Spleen (tissue), 11 donors: ENCODE data around the gene KCNJ5. TPM values are rescaled to one million over a fixed set of nuclear protein-coding genes. Genes with fewer than 3 reads are reported as not detected.

ENCODE experiments used
- DNase-seq: peaks from one replicate; pipeline ENCODE4 v3.0.0-alpha.2; 2020
- H3K27ac ChIP-seq, 8 donors: fragments of 200-600 bp; sonication (generic) in 7 of 8; 1 replicate in 4 of 8; 2 replicates in 4 of 8; pipeline versions ENCODE4 v1.5.0 to v1.8.0; 2016 to 2021; ENCODE audit warnings: inconsistent platforms in 4 of 8, mild to moderate bottlenecking in 4 of 8, moderate library complexity in 1 of 8
- H3K27me3 ChIP-seq, 7 donors: fragments of 200-600 bp; sonication (generic) in 6 of 7; replicated peaks in 1 of 7; 1 replicate in 4 of 7; 2 replicates in 3 of 7; pipeline versions ENCODE4 v1.5.0 to v1.8.0; 2016 to 2021; ENCODE audit warnings: inconsistent platforms in 3 of 7, mild to moderate bottlenecking in 1 of 7
- H3K36me3 ChIP-seq, 6 donors: fragments of 200-600 bp; sonication (generic) in 5 of 6; 1 replicate in 4 of 6; 2 replicates in 2 of 6; pipeline versions ENCODE4 v1.5.0 to v1.8.0; 2016 to 2021; ENCODE audit warnings: inconsistent platforms in 2 of 6
- H3K4me1 ChIP-seq, 6 donors: fragments of 200-600 bp; sonication (generic) in 5 of 6; 1 replicate in 3 of 6; 2 replicates in 3 of 6; pipeline versions ENCODE4 v1.5.0 to v1.8.0; 2016 to 2021; ENCODE audit warnings: inconsistent platforms in 3 of 6
- H3K4me3 ChIP-seq, 8 donors: fragments of 200-600 bp; sonication (generic) in 7 of 8; 1 replicate in 4 of 8; 2 replicates in 4 of 8; pipeline versions ENCODE4 v1.5.0 to v1.8.0; 2016 to 2021; ENCODE audit warnings: inconsistent platforms in 4 of 8, mild to moderate bottlenecking in 4 of 8, moderate library complexity in 2 of 8
- H3K9me3 ChIP-seq, 8 donors: fragments of 200-600 bp; sonication (generic) in 7 of 8; 1 replicate in 4 of 8; 2 replicates in 4 of 8; pipeline versions ENCODE4 v1.5.0 to v1.8.0; 2016 to 2021; ENCODE audit warnings: inconsistent platforms in 4 of 8
- POLR2A ChIP-seq, 3 donors: fragments of 450-650 bp; IDR thresholded peaks; one replicate each; pipeline ENCODE4 v1.5.1; 2017; ENCODE audit warnings: antibody characterized with exemption in 3 of 3, mild to moderate bottlenecking in 1 of 3
- POLR2AphosphoS5 ChIP-seq, 3 donors: sonication (generic); formaldehyde crosslinking; IDR thresholded peaks; one replicate each; pipeline ENCODE4 v1.5.1; 2017; ENCODE audit warnings: antibody characterized with exemption in 3 of 3
- WGBS, 5 donors: extraction: QIAGEN DNeasy Blood & Tissue Kit in 3 of 5; methylation state at CpG; one replicate each; pipeline versions ENCODE4 v1.1.5 to v1.1.7; 2013 to 2018; 5-methylcytosine and 5-hydroxymethylcytosine counted together
- intact Hi-C: fragments of 100-400 bp; cut with DNase I; formaldehyde crosslinking; loops from one replicate; pipeline ENCODE4 v1.15.0; 2023; ENCODE audit warnings: low total_unique reads
- polyA plus RNA-seq, 3 donors: library from polyadenylated mRNA; stranded (reverse); fragments of 200-250 nt; gene quantifications; one replicate each; pipeline ENCODE4 v1.2.1, GENCODE V29; 2013
- total RNA-seq, 7 donors: library from RNA; depleted of rRNA in 3 of 7; stranded (reverse); fragments of >200 nt in 3 of 7; fragmentation: NEBNext Ultra II Directional in 4 of 7; extraction: Animal tissue kit (Norgen Biotek cat#: 25700) in 4 of 7; gene quantifications; one replicate each; pipeline versions ENCODE4 v1.1.0 to v1.2.1, GENCODE V29; 2016 to 2021
- TF ChIP-seq, protein P1 (sequence below), 11 experiments: fragments of 200-600 bp in 7 of 11; fragments of 450-650 bp in 4 of 11; sonication (generic) in 4 of 11; IDR thresholded peaks in 8 of 11; conservative IDR thresholded peaks in 3 of 11; 1 replicate in 7 of 11; 2 replicates in 4 of 11; pipeline versions ENCODE4 v1.4.0 to v1.8.0; 2016 to 2021; ENCODE audit warnings: antibody characterized with exemption in 11 of 11, inconsistent platforms in 4 of 11, mild to moderate bottlenecking in 1 of 11
- donor health status: healthy with polysubstance abuse.
- donor health status: DM: no; HTN: no; CAD: no; lungs with moderate emphysema.
- donor health status: DM: no; HTN: no; CAD: no.
- donor health status: Bipolar disorder and iron deficiency.
- donor health status: healthy.
- donor health status: DM: no; HTN: no; CAD: no.
- donor health status: DM: yes; HTN: yes; CAD: no.

Gene KCNJ5
- total and polyA plus RNA-seq, 10 donors: 0.42 to 45.4 (median 12.0) TPM

DNA sequence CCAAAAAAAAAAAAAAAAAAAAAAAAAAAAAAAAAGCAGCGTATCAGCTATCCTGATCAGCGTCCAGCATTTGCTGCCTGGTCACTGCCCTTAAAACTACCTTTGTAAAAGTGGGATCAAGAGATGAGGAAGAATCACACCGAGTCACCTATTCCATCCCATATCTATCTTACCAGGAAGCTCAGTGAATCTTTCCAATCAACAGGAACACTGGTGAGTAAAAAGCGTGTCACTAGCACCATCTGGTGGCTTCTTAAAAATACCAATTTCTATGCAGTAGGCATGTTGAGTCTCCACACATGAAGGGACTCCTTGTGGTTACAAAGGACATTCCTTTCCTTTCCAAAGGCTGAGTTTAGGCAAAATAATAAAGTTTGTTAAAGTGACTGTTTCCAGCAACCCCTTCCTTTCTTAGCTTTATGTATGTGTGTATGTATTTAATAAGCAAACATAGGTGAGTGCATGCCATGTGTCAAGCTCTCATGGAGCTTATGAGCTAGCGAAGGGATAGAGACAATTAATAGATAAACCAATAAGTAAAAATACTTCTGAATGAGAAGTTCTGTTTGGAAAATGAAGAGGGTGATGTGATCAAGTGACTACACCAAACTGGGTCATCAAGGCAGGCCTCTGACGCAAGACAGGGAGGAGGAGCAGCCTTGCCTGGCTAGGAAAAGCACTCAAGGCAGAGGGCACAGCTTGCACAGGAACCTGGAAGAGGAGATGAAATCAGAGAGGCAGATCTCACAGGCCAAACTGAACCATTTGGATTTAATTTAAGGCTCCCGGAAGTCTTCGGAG, 65.4 kb downstream of the KCNJ5 start:
- DNase-seq: no peak
- H3K27me3 ChIP-seq: peaks cover 0 to 8% (median 0%) of the 10 kb centered on the region in 7 donors
- TF ChIP-seq, protein P1, sequence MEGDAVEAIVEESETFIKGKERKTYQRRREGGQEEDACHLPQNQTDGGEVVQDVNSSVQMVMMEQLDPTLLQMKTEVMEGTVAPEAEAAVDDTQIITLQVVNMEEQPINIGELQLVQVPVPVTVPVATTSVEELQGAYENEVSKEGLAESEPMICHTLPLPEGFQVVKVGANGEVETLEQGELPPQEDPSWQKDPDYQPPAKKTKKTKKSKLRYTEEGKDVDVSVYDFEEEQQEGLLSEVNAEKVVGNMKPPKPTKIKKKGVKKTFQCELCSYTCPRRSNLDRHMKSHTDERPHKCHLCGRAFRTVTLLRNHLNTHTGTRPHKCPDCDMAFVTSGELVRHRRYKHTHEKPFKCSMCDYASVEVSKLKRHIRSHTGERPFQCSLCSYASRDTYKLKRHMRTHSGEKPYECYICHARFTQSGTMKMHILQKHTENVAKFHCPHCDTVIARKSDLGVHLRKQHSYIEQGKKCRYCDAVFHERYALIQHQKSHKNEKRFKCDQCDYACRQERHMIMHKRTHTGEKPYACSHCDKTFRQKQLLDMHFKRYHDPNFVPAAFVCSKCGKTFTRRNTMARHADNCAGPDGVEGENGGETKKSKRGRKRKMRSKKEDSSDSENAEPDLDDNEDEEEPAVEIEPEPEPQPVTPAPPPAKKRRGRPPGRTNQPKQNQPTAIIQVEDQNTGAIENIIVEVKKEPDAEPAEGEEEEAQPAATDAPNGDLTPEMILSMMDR (IDR thresholded peaks at IDR 0.05 in 8 of 11, conservative IDR thresholded peaks at IDR 0.05 in 3 of 11): peak; percentile 49 to 84 (median 70)
- no peak for TF ChIP-seq POLR2AphosphoS5 (IDR thresholded peaks at IDR 0.05)
- TF ChIP-seq POLR2A (IDR thresholded peaks at IDR 0.05): no peak

GRCh38 chr11:128957202-128957482, 66.0 kb downstream of the KCNJ5 start:
- H3K36me3 ChIP-seq: no peaks in the 10 kb centered on the region
- no peak overlapping the region for H3K27ac ChIP-seq
- DNase-seq: no peak
- H3K9me3 ChIP-seq: no peaks in the 10 kb centered on the region
- peaks cover 0 to 8% (median 0%) of the 10 kb centered on the region in 7 donors for H3K27me3 ChIP-seq
- H3K4me3 ChIP-seq: no peak overlapping the region
- intact Hi-C loops: loop anchor here (2.0 to 10.0 kb wide), 2 partner anchors 72 to 782 kb away; no protein-coding TSS in a partner anchor
- H3K4me1 ChIP-seq: peaks cover 0 to 8% (median 2%) of the 10 kb centered on the region in 6 donors
- 84 to 92% (median 85%) methylated on average over 8 of the region's 8 CpGs for WGBS, 5 donors
- TF ChIP-seq, protein P1 (IDR thresholded peaks at IDR 0.05 in 8 of 11, conservative IDR thresholded peaks at IDR 0.05 in 3 of 11): no peak
- TF ChIP-seq POLR2AphosphoS5 (IDR thresholded peaks at IDR 0.05) (no peak), POLR2A (IDR thresholded peaks at IDR 0.05) (no peak)

More for the DNA sequence above, 65.4 kb downstream of the KCNJ5 start:
- peaks cover 0 to 8% (median 2%) of the 10 kb centered on the region in 6 donors for H3K4me1 ChIP-seq
- intact Hi-C loops: loop anchor here (2.0 to 10.0 kb wide), 2 partner anchors 72 to 782 kb away; no protein-coding TSS in a partner anchor
- H3K27ac ChIP-seq: no peak overlapping the region
- no peaks in the 10 kb centered on the region for H3K9me3 ChIP-seq
- 53 to 60% (median 54%) methylated on average over 8 of the region's 8 CpGs for WGBS, 5 donors
- no peak overlapping the region for H3K4me3 ChIP-seq
- no peaks in the 10 kb centered on the region for H3K36me3 ChIP-seq

- no peak for DNase-seq
- Histone ChIP-seq H3K27ac (no peak overlapping the region), H3K4me1 (peaks cover 0 to 29% (median 17%) of the 10 kb centered on the region in 6 donors), H3K9me3 (no peaks in the 10 kb centered on the region), H3K4me3 (no peak overlapping the region), H3K27me3 (peaks cover 0 to 8% (median 0%) of the 10 kb centered on the region in 7 donors), H3K36me3 (no peaks in the 10 kb centered on the region)
- WGBS, 5 donors: 88 to 97% (median 94%) methylated on average over 2 of the region's 2 CpGs
- intact Hi-C loops: no loop called here
- TF ChIP-seq, protein P1 (IDR thresholded peaks at IDR 0.05 in 8 of 11, conservative IDR thresholded peaks at IDR 0.05 in 3 of 11): no peak
These were observed 70.5 kb downstream of the KCNJ5 start for GRCh38 chr11:128961645-128962044.

- Histone ChIP-seq H3K4me1 (peaks cover 0 to 29% (median 17%) of the 10 kb centered on the region in 6 donors), H3K9me3 (no peaks in the 10 kb centered on the region), H3K27me3 (no peaks in the 10 kb centered on the region), H3K4me3 (no peak overlapping the region), H3K27ac (no peak overlapping the region), H3K36me3 (no peaks in the 10 kb centered on the region)
- DNase-seq: no peak
- WGBS, 5 donors: 83 to 89% (median 84%) methylated on average over 5 of the region's 5 CpGs
- intact Hi-C loops: no loop called here
- TF ChIP-seq POLR2A (IDR thresholded peaks at IDR 0.05): no peak
- TF ChIP-seq POLR2AphosphoS5 (IDR thresholded peaks at IDR 0.05): no peak
- TF ChIP-seq, protein P1 (IDR thresholded peaks at IDR 0.05 in 8 of 11, conservative IDR thresholded peaks at IDR 0.05 in 3 of 11): no peak
These were observed 71.7 kb downstream of the KCNJ5 start for GRCh38 chr11:128962896-128963295.
